Effector memory CD8-positive, alpha-beta T cell (primary cell): ENCODE measurements around the gene RAB10.
A peak's percentile ranks its signal among the peaks of the same experiment; 100 is the strongest.
"Not testable (repeated sequence)": the region's sequence is repeated elsewhere in the genome, so short reads cannot be mapped to it uniquely, and the experiment has no call there.

ENCODE experiments used
- ATAC-seq: fragments of 150-1000 bp; cut with Tn5 transposase; replicated peaks from 2 replicates; pipeline ENCODE4 v1.10.0; 2021; ENCODE audit warnings: mild to moderate bottlenecking, moderate library complexity
- DNase-seq, 3 experiments: peaks; one replicate each; pipeline ENCODE4 v3.0.0; 2021
- H3K27ac Mint-ChIP-seq, 2 donors: one replicate each; pipeline ENCODE4 v1.8.0; 2022; ENCODE audit warnings: mild to moderate bottlenecking in 2 of 2, mixed read lengths in 2 of 2, moderate library complexity in 2 of 2
- H3K27me3 Mint-ChIP-seq, 2 donors: one replicate each; pipeline ENCODE4 v1.8.0; 2022; ENCODE audit warnings: mixed read lengths in 2 of 2
- H3K36me3 Mint-ChIP-seq: one replicate; pipeline ENCODE4 v1.8.0; 2022; ENCODE audit warnings: mild to moderate bottlenecking, moderate library complexity, mixed read lengths; ENCODE audit not compliant: insufficient read depth
- H3K4me1 Mint-ChIP-seq, 2 donors: one replicate each; pipeline ENCODE4 v1.8.0; 2022; ENCODE audit warnings: low read depth in 2 of 2, mixed read lengths in 2 of 2
- H3K4me3 Mint-ChIP-seq, 2 donors: one replicate each; pipeline ENCODE4 v1.8.0; 2022; ENCODE audit warnings: mild to moderate bottlenecking in 2 of 2, mixed read lengths in 2 of 2, moderate library complexity in 2 of 2
- H3K9me3 Mint-ChIP-seq, 2 donors: one replicate each; pipeline ENCODE4 v1.8.0; 2022; ENCODE audit warnings: mixed read lengths in 2 of 2

Gene RAB10

GRCh38 chr2:26008095-26008494 is 25.8 kb upstream of the RAB10 start:
- no peak overlapping the region for H3K27ac Mint-ChIP-seq
- H3K27me3 Mint-ChIP-seq, result peaks cover 3 to 6% of the 10 kb centered on the region in 2 donors
- H3K9me3 Mint-ChIP-seq, result no peaks in the 10 kb centered on the region
- ATAC-seq, result no peak
- H3K4me1 Mint-ChIP-seq, result peaks cover 0 to 2% of the 10 kb centered on the region in 2 donors
- no peaks in the 10 kb centered on the region for H3K36me3 Mint-ChIP-seq
- DNase-seq, result no peak
- no peak overlapping the region for H3K4me3 Mint-ChIP-seq

DNA sequence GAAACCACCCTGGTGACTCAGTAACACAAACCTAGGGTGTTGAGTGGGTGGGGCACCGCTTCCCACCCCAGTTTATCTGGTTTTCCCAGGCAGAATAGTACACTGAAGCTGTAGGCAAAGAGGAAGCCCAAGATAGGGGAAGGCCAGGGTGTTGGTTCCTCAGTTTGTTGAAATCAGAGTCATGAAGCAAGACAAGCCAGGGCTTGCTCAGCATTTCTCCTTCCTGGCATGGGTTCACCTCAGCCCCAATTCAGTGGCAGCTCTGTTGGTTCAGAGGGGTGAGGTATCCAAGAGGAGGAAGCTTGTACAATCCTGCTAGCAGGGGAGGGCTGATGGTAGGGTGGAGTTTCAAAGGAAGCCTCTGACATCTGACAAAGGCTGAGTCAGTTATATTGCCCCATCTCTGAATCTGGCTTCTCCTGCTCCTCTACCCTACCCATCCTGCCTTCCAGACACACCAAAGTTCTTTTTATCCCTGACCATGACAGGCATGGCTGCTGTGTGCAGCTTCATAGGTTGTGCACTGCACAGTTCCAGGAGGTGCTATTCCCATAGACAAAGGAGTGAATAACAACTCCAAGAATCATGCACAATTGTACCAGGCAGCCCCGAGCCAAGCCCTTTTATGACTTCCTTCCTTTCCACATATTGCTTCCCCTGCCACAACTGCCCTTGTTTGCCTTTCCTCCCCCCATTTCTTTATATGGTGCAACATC is 24.9 kb upstream of the RAB10 start:
- peak; percentile 41 for ATAC-seq
- no peak for DNase-seq
- H3K36me3 Mint-ChIP-seq, result no peaks in the 10 kb centered on the region
- peaks cover 0 to 2% of the 10 kb centered on the region in 2 donors for H3K4me1 Mint-ChIP-seq
- H3K27me3 Mint-ChIP-seq, result no peaks in the 10 kb centered on the region
- no peak overlapping the region for H3K27ac Mint-ChIP-seq
- no peak overlapping the region for H3K4me3 Mint-ChIP-seq
- no peaks in the 10 kb centered on the region for H3K9me3 Mint-ChIP-seq

GRCh38 chr2:26009567-26009963 is 24.3 kb upstream of the RAB10 start:
- H3K4me3 Mint-ChIP-seq, result no peak overlapping the region
- no peak overlapping the region for H3K27ac Mint-ChIP-seq

GRCh38 chr2:26010943-26011342 is 22.9 kb upstream of the RAB10 start:
- no peak for ATAC-seq
- no peak for DNase-seq
- no peaks in the 10 kb centered on the region for H3K9me3 Mint-ChIP-seq
- H3K27me3 Mint-ChIP-seq, result no peaks in the 10 kb centered on the region
- no peak overlapping the region for H3K4me3 Mint-ChIP-seq
- H3K36me3 Mint-ChIP-seq, result no peaks in the 10 kb centered on the region
- H3K27ac Mint-ChIP-seq, result no peak overlapping the region
- H3K4me1 Mint-ChIP-seq, result no peaks in the 10 kb centered on the region

More at GRCh38 chr2:26009567-26009963, 24.3 kb upstream of the RAB10 start:
- Mint-ChIP-seq H3K4me1 (peaks cover 0 to 2% of the 10 kb centered on the region in 2 donors), H3K9me3 (no peaks in the 10 kb centered on the region), H3K36me3 (no peaks in the 10 kb centered on the region), H3K27me3 (no peaks in the 10 kb centered on the region)
- no peak for ATAC-seq
- DNase-seq, result no peak

DNA sequence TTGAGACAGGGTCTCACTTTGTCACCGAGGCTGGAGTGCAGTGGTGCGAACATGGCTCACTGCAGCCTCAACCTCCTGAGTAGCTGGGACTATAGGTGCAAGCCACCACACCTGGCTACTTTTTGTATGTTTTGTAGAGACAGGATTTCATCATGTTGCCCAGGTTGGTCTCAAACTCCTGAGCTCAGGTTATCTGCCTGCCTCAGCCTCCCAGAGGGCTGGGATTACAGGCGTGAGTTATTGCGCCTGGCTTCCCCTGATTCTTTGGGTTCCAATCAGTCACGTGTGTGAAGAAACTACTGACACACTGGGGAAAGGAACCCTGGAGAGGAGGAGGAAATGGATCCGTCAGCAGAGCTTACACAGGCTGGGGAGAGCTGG is 22.3 kb upstream of the RAB10 start:
- Mint-ChIP-seq H3K27ac (no peak overlapping the region), H3K4me1 (no peaks in the 10 kb centered on the region), H3K9me3 (no peaks in the 10 kb centered on the region), H3K4me3 (no peak overlapping the region), H3K36me3 (no peaks in the 10 kb centered on the region), H3K27me3 (no peaks in the 10 kb centered on the region)
- DNase-seq (no peak), ATAC-seq (no peak)

- DNase-seq, result no peak
- ATAC-seq, result no peak
- Mint-ChIP-seq H3K4me1 (no peaks in the 10 kb centered on the region), H3K9me3 (no peaks in the 10 kb centered on the region), H3K4me3 (no peak overlapping the region), H3K36me3 (no peaks in the 10 kb centered on the region), H3K27me3 (no peaks in the 10 kb centered on the region), H3K27ac (no peak overlapping the region)
Observed at GRCh38 chr2:26011990-26012856, 21.7 kb upstream of the RAB10 start.

DNA sequence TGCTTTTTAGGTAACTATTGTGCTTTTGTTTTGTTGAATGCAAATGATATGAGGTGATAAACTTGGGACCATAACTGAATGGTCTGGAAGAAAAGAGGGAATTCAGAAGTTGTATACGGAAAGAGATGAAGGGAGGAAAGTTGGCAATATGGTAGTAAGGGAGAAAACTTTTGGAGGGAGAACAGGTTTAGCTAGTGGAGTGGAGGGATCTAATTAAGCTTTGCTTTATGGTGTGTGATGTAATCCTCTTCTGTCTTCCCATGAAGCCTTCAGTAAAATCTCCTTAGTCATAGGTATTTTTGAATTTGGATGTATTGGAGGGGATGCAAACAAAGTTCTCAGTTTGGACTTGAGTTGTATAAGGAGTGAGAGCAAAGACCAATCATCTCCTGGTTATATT is 20.2 kb upstream of the RAB10 start:
- peaks cover 0 to 1% of the 10 kb centered on the region in 2 donors for H3K4me1 Mint-ChIP-seq
- DNase-seq (no peak), ATAC-seq (no peak)
- H3K27me3 Mint-ChIP-seq, result no peaks in the 10 kb centered on the region
- H3K9me3 Mint-ChIP-seq, result no peaks in the 10 kb centered on the region
- no peaks in the 10 kb centered on the region for H3K36me3 Mint-ChIP-seq
- no peak overlapping the region for H3K27ac Mint-ChIP-seq
- no peak overlapping the region for H3K4me3 Mint-ChIP-seq

GRCh38 chr2:26016012-26016705 is 17.7 kb upstream of the RAB10 start:
- Mint-ChIP-seq H3K27me3 (no peaks in the 10 kb centered on the region), H3K36me3 (no peaks in the 10 kb centered on the region), H3K4me1 (peaks cover 0 to 1% of the 10 kb centered on the region in 2 donors), H3K9me3 (no peaks in the 10 kb centered on the region), H3K4me3 (no peak overlapping the region), H3K27ac (no peak overlapping the region)
- DNase-seq, result no peak
- ATAC-seq, result no peak

- not testable (repeated sequence) for H3K4me3 Mint-ChIP-seq, H3K27me3 Mint-ChIP-seq, DNase-seq, H3K36me3 Mint-ChIP-seq, H3K27ac Mint-ChIP-seq, ATAC-seq, H3K4me1 Mint-ChIP-seq, H3K9me3 Mint-ChIP-seq
Observed at GRCh38 chr2:26016706-26017045, 17.2 kb upstream of the RAB10 start.

- no peak for ATAC-seq
- Mint-ChIP-seq H3K36me3 (no peaks in the 10 kb centered on the region), H3K27ac (no peak overlapping the region)
Observed at GRCh38 chr2:26017464-26018183, 16.3 kb upstream of the RAB10 start.

DNA sequence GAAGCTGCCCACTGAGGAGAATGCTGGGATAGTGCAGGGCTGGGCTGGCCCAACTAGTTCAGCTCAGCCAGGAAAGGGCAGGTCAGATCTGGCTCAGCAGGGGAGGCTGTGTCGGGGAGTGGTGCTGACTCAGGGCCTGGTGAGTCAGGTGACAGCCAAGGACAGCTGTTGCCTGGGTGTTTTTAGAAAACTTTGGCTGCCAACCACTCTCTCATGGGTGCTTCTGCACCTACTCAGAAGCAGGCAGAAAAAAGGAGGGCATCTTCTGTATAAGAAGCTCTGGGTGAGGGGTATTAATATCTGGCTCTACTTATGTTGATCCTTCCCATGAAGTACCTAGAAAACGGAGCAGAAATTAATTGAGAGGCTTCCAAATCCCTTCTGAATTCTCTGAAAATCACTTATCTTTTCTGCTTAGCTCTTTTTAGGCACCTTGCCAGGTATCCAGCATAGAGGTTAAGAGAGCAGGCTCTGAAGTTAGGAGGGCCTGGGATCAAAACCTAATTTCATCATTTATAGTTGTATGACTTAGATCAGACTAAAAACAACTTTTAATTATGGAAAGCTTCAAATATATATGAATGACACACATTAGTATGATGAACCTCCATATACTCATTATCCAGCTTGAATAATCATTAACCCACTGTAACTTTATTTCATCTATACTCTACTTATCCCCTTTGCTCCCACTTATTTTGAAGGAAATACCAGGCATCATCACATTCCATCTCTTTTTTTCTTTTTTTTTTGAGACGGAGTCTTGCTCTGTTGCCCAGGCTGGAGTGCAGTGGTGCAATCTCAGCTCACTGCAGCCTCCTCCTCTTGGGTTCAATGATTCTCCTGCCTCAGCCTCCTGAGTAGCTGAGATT is 15.5 kb upstream of the RAB10 start:
- H3K27me3 Mint-ChIP-seq, result no peaks in the 10 kb centered on the region
- H3K4me1 Mint-ChIP-seq, result peaks cover 0 to 1% of the 10 kb centered on the region in 2 donors
- DNase-seq (no peak), ATAC-seq (no peak)
- no peak overlapping the region for H3K4me3 Mint-ChIP-seq
- H3K9me3 Mint-ChIP-seq, result no peaks in the 10 kb centered on the region
- no peaks in the 10 kb centered on the region for H3K36me3 Mint-ChIP-seq
- no peak overlapping the region for H3K27ac Mint-ChIP-seq

More at GRCh38 chr2:26017464-26018183, 16.3 kb upstream of the RAB10 start:
- H3K9me3 Mint-ChIP-seq, result no peaks in the 10 kb centered on the region
- DNase-seq, result no peak
- no peak overlapping the region for H3K4me3 Mint-ChIP-seq
- H3K27me3 Mint-ChIP-seq, result no peaks in the 10 kb centered on the region
- H3K4me1 Mint-ChIP-seq, result peaks cover 0 to 1% of the 10 kb centered on the region in 2 donors

- DNase-seq (no peak), ATAC-seq (no peak)
- peaks cover 0 to 1% of the 10 kb centered on the region in 2 donors for H3K4me1 Mint-ChIP-seq
- H3K4me3 Mint-ChIP-seq, result no peak overlapping the region
- no peaks in the 10 kb centered on the region for H3K36me3 Mint-ChIP-seq
- H3K9me3 Mint-ChIP-seq, result no peaks in the 10 kb centered on the region
- no peaks in the 10 kb centered on the region for H3K27me3 Mint-ChIP-seq
- no peak overlapping the region for H3K27ac Mint-ChIP-seq
Observed at GRCh38 chr2:26020231-26020640, 13.6 kb upstream of the RAB10 start.
